Stimulated activated CD4-positive, alpha-beta T cell treated with anti-CD3 and anti-CD28 coated beads, Interleukin-4, amount 100 ng/mL, for 1 hour (primary cell): ENCODE results near the gene IL6R.
"Not testable (repeated sequence)": the region's sequence is repeated elsewhere in the genome, so short reads cannot be mapped to it uniquely, and the experiment has no call there.

ENCODE experiments used
- DNase-seq: peaks from one replicate; pipeline ENCODE4 v3.0.0-alpha.2; 2020

The IL6R gene

GRCh38 chr1:154485106-154485505 is 80.0 kb downstream of the IL6R start:
- DNase-seq, result no peak

DNA sequence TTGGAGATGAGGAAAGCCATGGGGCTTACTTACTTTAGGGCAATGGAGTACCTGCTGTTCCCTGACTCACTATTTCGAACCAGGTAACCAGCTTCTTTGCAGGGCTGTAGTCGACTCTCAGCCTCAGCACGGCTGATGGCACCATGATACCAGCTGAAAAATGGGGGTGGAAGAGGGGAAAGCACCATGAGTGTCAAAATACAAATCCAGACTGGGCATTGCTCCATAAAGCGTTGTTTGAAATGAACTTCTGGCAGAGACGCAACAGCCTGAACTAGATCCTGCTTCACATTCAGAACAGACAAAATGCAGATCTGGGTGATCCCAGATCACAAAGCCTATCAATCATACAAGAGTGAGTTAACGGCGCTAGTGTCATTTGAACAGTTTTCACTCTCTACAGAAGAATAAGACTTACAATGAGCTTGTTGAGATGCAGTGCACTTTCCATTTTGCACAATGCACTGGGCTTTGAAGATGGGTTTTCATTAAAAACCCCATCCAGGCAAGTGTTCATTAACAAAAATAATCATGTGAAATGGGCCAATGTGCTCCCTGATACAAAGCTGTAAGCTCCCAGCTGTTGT is 80.9 kb downstream of the IL6R start:
- DNase-seq, result no peak

GRCh38 chr1:154486756-154487155 is 81.6 kb downstream of the IL6R start:
- DNase-seq, result not testable (repeated sequence)

DNA sequence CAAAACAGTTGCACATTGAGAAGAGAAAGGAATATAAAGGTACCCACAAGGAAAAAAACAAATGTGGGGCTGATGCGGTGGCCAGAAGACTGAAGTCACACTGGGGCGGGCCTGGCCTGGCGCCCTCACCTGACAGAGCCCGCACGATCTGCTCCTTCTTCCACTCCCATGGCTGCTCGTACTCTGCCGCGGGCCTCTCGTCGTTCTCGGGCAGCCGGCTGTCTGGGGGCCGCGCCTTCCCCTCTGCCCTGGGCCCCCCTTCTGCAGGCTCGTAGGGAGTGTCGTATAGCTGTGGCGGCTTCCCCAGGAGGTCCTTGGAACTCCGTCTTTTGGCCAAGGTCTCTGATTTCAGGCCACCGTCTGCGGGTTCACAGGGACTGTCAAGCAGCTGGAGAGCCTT is 83.8 kb downstream of the IL6R start:
- no peak for DNase-seq

GRCh38 chr1:154489695-154490274 is 84.6 kb downstream of the IL6R start:
- no peak for DNase-seq

GRCh38 chr1:154490317-154490716 is 85.2 kb downstream of the IL6R start:
- no peak for DNase-seq

DNA sequence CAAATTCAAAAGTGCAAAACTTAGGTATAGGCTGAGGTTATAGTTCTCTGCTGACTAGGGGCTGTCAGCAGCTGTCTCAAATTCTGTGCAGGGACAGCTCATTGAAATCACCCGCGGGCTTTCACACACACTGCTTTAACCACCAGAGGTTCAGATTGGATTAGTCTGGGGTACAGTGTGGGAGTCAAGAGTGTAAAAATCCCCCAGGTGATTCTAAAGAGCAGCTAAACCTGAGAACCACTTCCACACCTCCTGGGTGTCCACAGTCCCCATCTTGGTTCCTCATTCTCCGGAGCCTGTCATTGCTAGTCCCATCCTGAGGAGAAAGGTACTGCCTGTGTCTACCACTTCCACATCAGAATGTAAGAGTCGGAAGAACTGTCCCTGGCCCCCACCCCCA is 87.0 kb downstream of the IL6R start:
- DNase-seq, result no peak

- DNase-seq, result no peak
Measured at GRCh38 chr1:154493276-154493675, 88.1 kb downstream of the IL6R start.

DNA sequence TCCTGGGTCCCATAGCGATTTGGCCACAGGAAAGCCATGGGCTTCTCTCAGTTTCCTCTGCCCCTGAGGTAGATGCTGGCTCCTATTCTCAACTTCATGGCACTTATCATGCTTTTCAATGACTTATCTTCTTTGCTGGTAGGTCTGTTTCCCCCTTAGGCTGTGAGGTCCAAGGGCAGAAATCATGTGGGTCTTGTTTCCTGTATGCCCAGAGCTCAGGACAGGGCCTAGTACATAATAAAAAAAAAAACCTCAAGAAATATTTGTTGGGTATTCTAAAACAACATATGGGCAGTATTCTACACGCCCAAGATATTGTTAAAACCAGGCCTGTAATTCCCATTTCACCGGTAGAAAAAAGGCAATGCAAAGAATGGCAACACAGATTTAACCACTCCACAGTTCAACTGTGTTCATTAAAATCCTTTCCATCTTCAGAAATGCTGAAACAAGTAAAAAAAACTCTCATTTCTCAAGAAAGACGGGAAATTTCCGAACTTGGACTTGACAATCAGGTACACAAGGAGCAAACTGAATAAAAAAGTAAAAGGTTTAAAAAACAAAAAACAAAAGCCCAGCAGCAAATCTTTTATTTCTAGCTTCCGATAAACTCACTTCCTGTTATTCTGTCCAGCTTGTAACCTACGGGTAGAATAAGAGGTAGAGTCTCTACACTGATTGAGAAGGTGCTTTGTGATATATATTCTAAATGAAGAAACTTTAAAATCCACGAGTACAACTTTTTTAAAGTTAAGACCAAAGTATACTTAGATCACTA is 90.5 kb downstream of the IL6R start:
- DNase-seq, result no peak

DNA sequence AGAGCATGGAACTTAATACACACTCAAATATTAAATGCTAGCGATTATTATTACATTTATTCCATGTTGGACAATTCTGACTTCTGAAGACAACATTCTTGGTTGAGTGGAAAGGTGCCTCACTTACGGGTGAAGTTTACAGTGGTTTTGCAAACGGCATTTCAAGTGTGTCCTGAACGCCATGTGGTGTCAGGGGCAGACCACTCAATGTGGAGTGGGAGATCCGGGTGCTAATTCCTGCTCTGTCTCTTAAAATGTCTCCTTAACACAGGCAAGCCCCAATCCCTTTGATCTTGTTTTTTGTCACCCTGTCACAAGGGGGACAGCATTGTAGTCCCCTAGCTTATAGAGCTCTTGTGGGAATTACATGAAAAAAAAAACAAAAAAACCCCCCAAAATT is 91.2 kb downstream of the IL6R start:
- DNase-seq, result no peak

GRCh38 chr1:154497026-154497806 is 92.1 kb downstream of the IL6R start:
- DNase-seq, result no peak

- DNase-seq, result no peak
Measured at GRCh38 chr1:154499446-154499845, 94.3 kb downstream of the IL6R start.

DNA sequence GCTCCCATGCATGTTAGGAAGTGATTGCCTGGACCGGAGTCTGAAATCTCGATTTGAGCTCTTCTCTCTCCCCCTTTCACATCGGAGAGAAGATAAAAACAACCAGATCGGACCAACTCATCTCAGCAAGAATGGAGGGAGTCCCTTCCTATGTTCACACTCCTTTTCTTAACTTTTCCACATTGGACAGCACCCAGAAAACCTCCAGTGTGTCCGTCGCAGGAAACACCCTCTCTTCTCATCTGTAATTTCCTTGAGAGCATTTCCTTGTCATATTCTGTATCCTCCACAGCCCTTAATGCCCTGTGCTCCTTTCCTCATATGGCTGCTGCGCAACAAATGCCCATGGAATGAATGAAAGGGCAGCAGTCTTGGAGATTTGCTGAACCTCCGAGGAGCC is 95.4 kb downstream of the IL6R start:
- no peak for DNase-seq

GRCh38 chr1:154501423-154502065 is 96.4 kb downstream of the IL6R start:
- peak; percentile 4 for DNase-seq

DNA sequence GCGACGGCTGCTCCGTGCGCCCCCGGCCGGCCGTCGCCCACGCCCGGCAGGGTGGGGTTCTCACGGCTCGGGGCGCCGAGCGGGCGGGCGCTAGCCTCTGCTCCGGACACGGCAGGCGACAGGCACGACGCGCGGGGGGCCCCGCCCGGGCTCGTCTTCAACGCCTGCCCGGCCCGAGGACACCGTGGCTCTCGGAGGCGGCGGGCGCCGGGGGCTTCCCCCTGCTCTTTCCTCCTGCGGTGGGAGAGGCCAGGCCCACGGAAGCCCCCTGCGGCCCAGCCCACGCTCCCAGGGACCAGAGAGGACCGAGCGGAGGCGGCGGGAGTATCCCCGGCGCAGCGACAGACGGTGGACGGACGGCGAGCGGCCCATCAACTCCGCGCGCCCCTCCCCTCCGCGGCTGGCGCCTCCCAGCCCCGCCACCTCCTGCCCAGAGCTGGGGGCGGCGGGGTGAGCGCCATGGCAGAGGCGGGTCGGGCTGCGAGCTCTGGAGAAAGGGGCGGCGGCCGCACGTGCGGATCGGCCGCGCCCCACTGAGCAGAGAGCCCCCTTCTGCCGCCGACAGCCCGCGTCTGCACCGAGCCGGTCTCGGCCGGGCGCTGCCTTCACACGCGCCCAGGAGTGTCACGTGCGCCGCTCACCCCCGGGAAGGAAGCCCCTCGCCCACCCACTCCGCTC is 97.1 kb downstream of the IL6R start, which contains the start of the genes SHE and TDRD10:
Gene SHE (minus strand): TSS at position 347 of the 678 bp plus-strand sequence. CDS start 386 bp downstream, outside the sequence.
Gene TDRD10 (plus strand): TSS at position 154 of the 678 bp plus-strand sequence. CDS start 4,685 bp downstream, outside the sequence.
- DNase-seq, result peak; percentile 15

GRCh38 chr1:154502744-154503115 is 97.6 kb downstream of the IL6R start:
- peak; percentile 4 for DNase-seq

DNA sequence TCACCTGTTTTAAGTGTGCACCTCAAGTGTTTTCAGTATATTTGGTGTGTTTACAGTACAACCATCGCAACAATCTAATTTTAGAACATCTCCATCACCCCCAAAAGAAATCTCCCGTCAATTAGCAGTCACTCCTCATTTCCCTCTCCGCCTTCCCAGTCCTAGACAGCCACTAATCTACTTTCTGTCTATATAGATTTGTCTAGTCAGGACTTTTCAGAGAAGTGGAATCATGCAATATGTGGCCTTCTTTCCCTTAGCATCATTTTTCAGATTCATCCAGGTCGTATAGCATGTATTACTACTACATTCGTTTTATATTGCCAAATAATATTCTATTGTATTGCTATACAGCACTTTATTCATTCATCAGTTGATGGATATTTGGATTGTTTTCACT is 98.8 kb downstream of the IL6R start:
- DNase-seq, result no peak

GRCh38 chr1:154512760-154513159 is 107.6 kb downstream of the IL6R start:
- no peak for DNase-seq

DNA sequence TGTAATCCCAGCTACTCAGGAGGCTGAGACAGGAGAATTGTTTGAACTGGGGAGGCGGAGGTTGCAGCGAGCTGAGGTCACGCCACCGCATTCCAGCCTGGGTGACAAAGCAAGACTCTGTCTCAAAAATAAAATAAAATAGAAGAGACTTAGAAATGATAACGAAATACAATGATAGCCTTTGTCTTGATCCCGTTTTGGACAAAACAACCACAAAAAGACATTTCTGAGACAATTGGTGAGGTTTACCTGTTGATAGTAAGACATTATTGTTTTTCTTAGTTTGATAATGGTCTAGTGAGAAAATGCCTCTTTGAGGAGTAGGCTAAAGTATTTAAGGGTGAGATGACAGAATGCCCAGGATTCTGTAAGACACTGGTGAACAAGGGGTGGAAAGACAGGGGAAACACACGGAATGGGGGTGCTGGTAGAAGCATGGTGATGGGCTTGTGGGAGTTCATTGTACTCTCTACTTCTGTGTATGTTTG is 109.0 kb downstream of the IL6R start:
- DNase-seq, result no peak

DNA sequence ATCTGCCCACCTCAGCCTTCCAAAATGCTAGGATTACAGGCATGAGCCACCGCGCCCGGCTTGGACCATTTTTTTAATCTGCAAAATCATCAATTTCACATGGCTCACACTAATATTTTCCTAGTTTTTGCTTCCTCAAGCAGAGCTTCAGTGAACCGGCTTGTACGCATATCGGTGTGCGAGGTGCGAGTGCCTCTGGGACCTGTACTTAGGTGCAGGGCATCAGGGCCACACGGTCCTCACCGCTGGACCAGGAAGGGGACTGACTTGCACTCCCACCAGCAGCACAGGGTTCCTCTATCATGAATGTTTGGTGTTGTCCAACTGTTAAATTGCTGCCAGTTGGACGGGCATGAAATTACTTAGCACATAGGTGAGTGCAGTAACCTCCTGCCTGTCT is 112.5 kb downstream of the IL6R start:
- no peak for DNase-seq
